ENCODE results near the gene BGN.

- TF ChIP-seq, protein P1, sequence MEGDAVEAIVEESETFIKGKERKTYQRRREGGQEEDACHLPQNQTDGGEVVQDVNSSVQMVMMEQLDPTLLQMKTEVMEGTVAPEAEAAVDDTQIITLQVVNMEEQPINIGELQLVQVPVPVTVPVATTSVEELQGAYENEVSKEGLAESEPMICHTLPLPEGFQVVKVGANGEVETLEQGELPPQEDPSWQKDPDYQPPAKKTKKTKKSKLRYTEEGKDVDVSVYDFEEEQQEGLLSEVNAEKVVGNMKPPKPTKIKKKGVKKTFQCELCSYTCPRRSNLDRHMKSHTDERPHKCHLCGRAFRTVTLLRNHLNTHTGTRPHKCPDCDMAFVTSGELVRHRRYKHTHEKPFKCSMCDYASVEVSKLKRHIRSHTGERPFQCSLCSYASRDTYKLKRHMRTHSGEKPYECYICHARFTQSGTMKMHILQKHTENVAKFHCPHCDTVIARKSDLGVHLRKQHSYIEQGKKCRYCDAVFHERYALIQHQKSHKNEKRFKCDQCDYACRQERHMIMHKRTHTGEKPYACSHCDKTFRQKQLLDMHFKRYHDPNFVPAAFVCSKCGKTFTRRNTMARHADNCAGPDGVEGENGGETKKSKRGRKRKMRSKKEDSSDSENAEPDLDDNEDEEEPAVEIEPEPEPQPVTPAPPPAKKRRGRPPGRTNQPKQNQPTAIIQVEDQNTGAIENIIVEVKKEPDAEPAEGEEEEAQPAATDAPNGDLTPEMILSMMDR (conservative IDR thresholded peaks at IDR 0.05; ENCODE audit: low read depth, low read length), result no peak
- TF ChIP-seq EZH2 (IDR thresholded peaks at IDR 0.05; ENCODE audit: low read length, unreplicated experiment), result no peak
Measured at GRCh38 chrX:153447581-153447960, 47.2 kb upstream of the BGN start.
